HEK293 (cell line): ENCODE data around the gene ZNF460.

Source experiments
- CTCF ChIA-PET: fragments of 350-600 bp; formaldehyde crosslinking; extraction: SDS; loops from one replicate; lab custom pipeline; 2021; ENCODE audit warnings: antibody characterized with exemption; lab: Yijun Ruan, JAX
- POLR2A ChIA-PET: fragments of 300-600 bp; formaldehyde crosslinking; extraction: SDS; loops from one replicate; lab custom pipeline; 2020; ENCODE audit warnings: antibody characterized with exemption, inconsistent platforms; lab: Yijun Ruan, JAX
- H3K27ac ChIP-seq: fragments of 200-500 bp; sonication (Bioruptor generic); 2 replicates; pipeline ENCODE4 v1.5.1; 2014; ENCODE audit warnings: low read depth, low read length, control low read depth, inconsistent platforms; ENCODE audit errors: extremely low read depth
- H3K36me3 ChIP-seq, 2 experiments: fragments of 200-500 bp in 1 of 2; sonication (Bioruptor generic) in 1 of 2; 1 replicate in 1 of 2; 2 replicates in 1 of 2; pipeline ENCODE4 v1.5.1; 2014 to 2017; ENCODE audit warnings: inconsistent platforms in 2 of 2, low read length in 2 of 2; ENCODE audit not compliant: control insufficient read depth in 2 of 2, insufficient read depth in 1 of 2
- H3K4me1 ChIP-seq: fragments of 200-500 bp; sonication (Bioruptor generic); 2 replicates; pipeline ENCODE4 v1.5.1; 2014; ENCODE audit warnings: mild to moderate bottlenecking, low read length, inconsistent platforms; ENCODE audit not compliant: control insufficient read depth, insufficient read depth
- H3K4me3 ChIP-seq: 2 replicates; pipeline ENCODE4 v1.5.1; 2011; ENCODE audit warnings: low read depth, mild to moderate bottlenecking, control low read depth, low read length, moderate library complexity
- H3K9me3 ChIP-seq: fragments of 200-500 bp; sonication (Bioruptor generic); 2 replicates; pipeline ENCODE4 v1.5.1; 2014; ENCODE audit warnings: low read depth, low read length, inconsistent platforms; ENCODE audit not compliant: control insufficient read depth, insufficient read depth
- ATF2 ChIP-seq: fragments of 450-650 bp; formaldehyde crosslinking; IDR thresholded peaks from 2 replicates; pipeline ENCODE4 v1.5.1; 2016; ENCODE audit warnings: missing biosample characterization, missing genetic modification characterization, low read depth
- GFI1B ChIP-seq: fragments of 450-650 bp; formaldehyde crosslinking; IDR thresholded peaks from 2 replicates; pipeline ENCODE4 v1.5.1; 2016; ENCODE audit warnings: missing biosample characterization, missing genetic modification characterization
- HOXA7 ChIP-seq: sonication (generic); formaldehyde crosslinking; IDR thresholded peaks from 2 replicates; pipeline ENCODE4 v1.8.1; 2022; ENCODE audit warnings: missing genetic modification reagents, borderline replicate concordance
- PRDM1 ChIP-seq: fragments of 450-650 bp; formaldehyde crosslinking; IDR thresholded peaks from 2 replicates; pipeline ENCODE4; 2016; ENCODE audit warnings: missing biosample characterization, missing genetic modification characterization
- ZBTB26 ChIP-seq: fragments of 450-650 bp; formaldehyde crosslinking; optimal IDR thresholded peaks from 2 replicates; pipeline ENCODE3; 2016; ENCODE audit warnings: missing biosample characterization, mild to moderate bottlenecking, missing genetic modification characterization
- ZBTB48 ChIP-seq: fragments of 450-650 bp; formaldehyde crosslinking; IDR thresholded peaks from 2 replicates; pipeline ENCODE4 v1.5.1; 2016; ENCODE audit warnings: missing biosample characterization, missing genetic modification characterization
- ZNF10 ChIP-seq: fragments of 450-650 bp; formaldehyde crosslinking; IDR thresholded peaks from 2 replicates; pipeline ENCODE4 v1.5.1; 2017; ENCODE audit warnings: missing biosample characterization, missing genetic modification characterization
- ZNF112 ChIP-seq: fragments of 450-650 bp; formaldehyde crosslinking; IDR thresholded peaks from 2 replicates; pipeline ENCODE4 v1.5.0; 2017; ENCODE audit warnings: missing biosample characterization, missing genetic modification characterization
- ZNF184 ChIP-seq: fragments of 450-650 bp; IDR thresholded peaks from 2 replicates; pipeline ENCODE4 v1.5.1; 2018; ENCODE audit warnings: missing biosample characterization, mild to moderate bottlenecking, missing genetic modification characterization
- ZNF2 ChIP-seq: fragments of 450-650 bp; formaldehyde crosslinking; IDR thresholded peaks from 2 replicates; pipeline ENCODE4 v1.5.1; 2016; ENCODE audit warnings: missing biosample characterization, missing genetic modification characterization
- ZNF23 ChIP-seq: fragments of 450-650 bp; formaldehyde crosslinking; IDR thresholded peaks from 2 replicates; pipeline ENCODE4 v1.5.1; 2016; ENCODE audit warnings: missing biosample characterization, missing genetic modification characterization, borderline replicate concordance
- ZNF26 ChIP-seq: fragments of 450-650 bp; formaldehyde crosslinking; IDR thresholded peaks from 2 replicates; pipeline ENCODE4 v1.5.1; 2016; ENCODE audit warnings: missing biosample characterization, missing genetic modification characterization
- ZNF362 ChIP-seq: fragments of 450-650 bp; formaldehyde crosslinking; IDR thresholded peaks from 2 replicates; pipeline ENCODE4 v1.5.1; 2016; ENCODE audit warnings: missing biosample characterization, missing genetic modification characterization
- ZNF391 ChIP-seq: fragments of 450-650 bp; formaldehyde crosslinking; IDR thresholded peaks from 2 replicates; pipeline ENCODE4 v1.5.1; 2016; ENCODE audit warnings: low read depth, missing biosample characterization, missing genetic modification characterization, borderline replicate concordance
- ZNF610 ChIP-seq: fragments of 450-650 bp; formaldehyde crosslinking; IDR thresholded peaks from 2 replicates; pipeline ENCODE4 v1.5.1; 2016; ENCODE audit warnings: missing biosample characterization, missing genetic modification characterization, borderline replicate concordance
- ZNF837 ChIP-seq: fragments of 450-650 bp; formaldehyde crosslinking; IDR thresholded peaks from 2 replicates; pipeline ENCODE4 v1.5.1; 2016; ENCODE audit warnings: missing biosample characterization, missing genetic modification characterization
- ZSCAN5A ChIP-seq: fragments of 450-650 bp; formaldehyde crosslinking; IDR thresholded peaks from 2 replicates; pipeline ENCODE4 v1.5.1; 2016; ENCODE audit warnings: missing biosample characterization, missing genetic modification characterization
- ZXDB ChIP-seq: fragments of 450-650 bp; formaldehyde crosslinking; IDR thresholded peaks from 2 replicates; pipeline ENCODE4 v1.5.1; 2016; ENCODE audit warnings: missing biosample characterization, missing genetic modification characterization

The ZNF460 gene

GRCh38 chr19:57279418-57280164, 694 bp upstream of the ZNF460 start (continued):
- no peak for TF ChIP-seq ZSCAN5A (tag by site-specific recombination)
- no peak for TF ChIP-seq ZNF391 (tag by site-specific recombination)
- TF ChIP-seq ZNF2 (tag by site-specific recombination), result no peak; the same call in 1 of the 2 replicates
- TF ChIP-seq ZNF23 (tag by site-specific recombination), result no peak

- peak overlapping the region; percentile 96 for H3K4me3 ChIP-seq
- peaks cover 16% of the 10 kb centered on the region for H3K4me1 ChIP-seq
- H3K36me3 ChIP-seq, result peaks cover 33 to 39% of the 10 kb centered on the region in 2 experiments
- ChIA-PET POLR2A (no interaction called here), CTCF (no interaction called here)
- TF ChIP-seq PRDM1 (tag by site-specific recombination) (peak; percentile 84), ZNF23 (tag by site-specific recombination) (0 out of 2 replicates have a peak, but pooled peaks have one; percentile 6), ZXDB (tag by site-specific recombination) (peak; percentile 51), ZBTB48 (tag by site-specific recombination) (peak; percentile 79), ZNF184 (tag by site-specific recombination) (no peak)
- H3K9me3 ChIP-seq, result no peaks in the 10 kb centered on the region
- peak overlapping the region; percentile 90 for H3K27ac ChIP-seq
Measured at GRCh38 chr19:57280962-57281400, 696 bp downstream of the ZNF460 start.

- TF ChIP-seq ZNF610, result no peak
- TF ChIP-seq ZNF10 (tag by site-specific recombination), result peak; percentile 82; the same call in 1 of the 2 replicates
- POLR2A ChIA-PET, result no interaction called here
- CTCF ChIA-PET, result no interaction called here
- Histone ChIP-seq H3K36me3 (peaks cover 45 to 50% of the 10 kb centered on the region in 2 experiments), H3K9me3 (no peaks in the 10 kb centered on the region), H3K4me3 (peak overlapping the region; percentile 5), H3K4me1 (peaks cover 16% of the 10 kb centered on the region), H3K27ac (no peak overlapping the region)
Measured at GRCh38 chr19:57282011-57282643, 1.8 kb downstream of the ZNF460 start.

- H3K4me3 ChIP-seq, result no peak overlapping the region
- ChIA-PET POLR2A (interaction anchor here (1.6 kb wide), 1 partner anchor 23 kb away, joined by 3 read pairs; no protein-coding TSS in a partner anchor), CTCF (interaction anchor here (0.6 kb wide), 1 partner anchor 50 kb away, joined by 3 read pairs; no protein-coding TSS in a partner anchor)
- no peak overlapping the region for H3K27ac ChIP-seq
- H3K9me3 ChIP-seq, result no peaks in the 10 kb centered on the region
- H3K36me3 ChIP-seq, result peaks cover 97 to 98% of the 10 kb centered on the region in 2 experiments
- H3K4me1 ChIP-seq, result no peaks in the 10 kb centered on the region
- no peak for TF ChIP-seq ZNF26 (tag by site-specific recombination)
- TF ChIP-seq ZBTB26 (tag by site-specific recombination), result no peak
- TF ChIP-seq ATF2, result no peak
- TF ChIP-seq ZNF610, result no peak
- no peak for TF ChIP-seq GFI1B
- TF ChIP-seq HOXA7 (CRISPR knock-in tag), result no peak
- TF ChIP-seq ZNF837, result no peak
- no peak for TF ChIP-seq ZNF112 (tag by site-specific recombination)
- no peak for TF ChIP-seq ZNF184 (tag by site-specific recombination)
- TF ChIP-seq ZNF362 (tag by site-specific recombination), result no peak
Measured at GRCh38 chr19:57288373-57288772, 8.1 kb downstream of the ZNF460 start.
